ENCODE data around the gene TLCD2. TPM values are rescaled to one million over a fixed set of nuclear protein-coding genes. Genes with fewer than 3 reads are reported as not detected.

The TLCD2 gene
- polyA plus RNA-seq, 1 experiment: 2.5 TPM

- no peak for DNase-seq (ENCODE audit: low read depth)
- CTCF ChIA-PET: interaction anchor here (1.3 to 1.4 kb wide), 2 partner anchors 29 to 85 kb away, joined by 3 to 5 read pairs; no protein-coding TSS in a partner anchor
These were observed 44.4 kb upstream of the TLCD2 start for GRCh38 chr17:1754430-1755112.

GRCh38 chr17:1753767-1754429, 43.7 kb upstream of the TLCD2 start:
- H3K36me3 ChIP-seq (ENCODE audit: control insufficient read depth, insufficient read depth, low read length): no peaks in the 10 kb centered on the region
- no peak for TF ChIP-seq CTCF (IDR thresholded peaks at IDR 0.05; ENCODE audit: insufficient read depth, low read depth, low read length)
- ChIA-PET CTCF (interaction anchor here (1.3 to 1.4 kb wide), 2 partner anchors 30 to 84 kb away, joined by 3 to 5 read pairs; no protein-coding TSS in a partner anchor), POLR2A (no interaction called here)
- H3K27me3 ChIP-seq (ENCODE audit: control insufficient read depth, insufficient read depth, low read length): no peaks in the 10 kb centered on the region; the same call in 1 of the 2 replicates
- H3K4me3 ChIP-seq (ENCODE audit: low read depth, low read length): no peak overlapping the region
- DNase-seq (ENCODE audit: low read depth): no peak

More at GRCh38 chr17:1754430-1755112, 44.4 kb upstream of the TLCD2 start:
- no peak for TF ChIP-seq CTCF (IDR thresholded peaks at IDR 0.05; ENCODE audit: insufficient read depth, low read depth, low read length)
- Histone ChIP-seq H3K27me3 (ENCODE audit: control insufficient read depth, insufficient read depth, low read length) (no peaks in the 10 kb centered on the region; the same call in 1 of the 2 replicates), H3K4me3 (ENCODE audit: low read depth, low read length) (no peak overlapping the region), H3K36me3 (ENCODE audit: control insufficient read depth, insufficient read depth, low read length) (no peaks in the 10 kb centered on the region)
- POLR2A ChIA-PET: no interaction called here

- no peak for DNase-seq (ENCODE audit: low read depth)
- Histone ChIP-seq H3K27me3 (ENCODE audit: control insufficient read depth, insufficient read depth, low read length) (no peaks in the 10 kb centered on the region; the same call in 1 of the 2 replicates), H3K4me3 (ENCODE audit: low read depth, low read length) (no peak overlapping the region), H3K36me3 (ENCODE audit: control insufficient read depth, insufficient read depth, low read length) (no peaks in the 10 kb centered on the region)
- ChIA-PET POLR2A (no interaction called here), CTCF (interaction anchor here (1.0 to 1.4 kb wide), 2 partner anchors 9 to 83 kb away, joined by 3 to 4 read pairs; partner anchors contain the start of gene SERPINF1)
- no peak for TF ChIP-seq CTCF (IDR thresholded peaks at IDR 0.05; ENCODE audit: insufficient read depth, low read depth, low read length)
These were observed 42.5 kb upstream of the TLCD2 start for GRCh38 chr17:1752425-1753262.

- Histone ChIP-seq H3K4me3 (ENCODE audit: low read depth, low read length) (no peak overlapping the region), H3K36me3 (ENCODE audit: control insufficient read depth, insufficient read depth, low read length) (no peaks in the 10 kb centered on the region), H3K27me3 (ENCODE audit: control insufficient read depth, insufficient read depth, low read length) (no peaks in the 10 kb centered on the region; the same call in 1 of the 2 replicates)
- no peak for TF ChIP-seq CTCF (IDR thresholded peaks at IDR 0.05; ENCODE audit: insufficient read depth, low read depth, low read length)
- DNase-seq (ENCODE audit: low read depth): no peak
- ChIA-PET POLR2A (interaction anchor here (0.7 kb wide), 1 partner anchor 12 kb away, joined by 3 read pairs; no protein-coding TSS in a partner anchor), CTCF (no interaction called here)
These were observed 40.5 kb upstream of the TLCD2 start for GRCh38 chr17:1750628-1751027.

Data from BJ (cell line).